SK-N-SH treated with all-trans-retinoic acid at 6 μM for 48 hours (cell line): ENCODE data around the gene ERCC1.

Source experiments
- ATAC-seq: fragments of 200-7000 bp; cut with Tn5 transposase; 3 replicates; pipeline ENCODE4 v1.9.1; 2020; ENCODE audit warnings: mild to moderate bottlenecking, moderate library complexity
- BACH2 ChIP-seq: fragments of 250-450 bp; sonication (Bioruptor Pico); IDR thresholded peaks from 2 replicates; pipeline ENCODE4 v1.9.0; 2021; ENCODE audit warnings: mild to moderate bottlenecking, borderline replicate concordance
- CREB5 ChIP-seq: fragments of 250-450 bp; sonication (Bioruptor Pico); IDR thresholded peaks from 2 replicates; pipeline ENCODE4 v1.5.1; 2020; ENCODE audit warnings: low read depth, mild to moderate bottlenecking, moderate library complexity
- CSDC2 ChIP-seq: fragments of 250-450 bp; sonication (Bioruptor Pico); IDR thresholded peaks from 2 replicates; pipeline ENCODE4 v1.5.0; 2020; ENCODE audit warnings: mild to moderate bottlenecking, moderate library complexity
- CSRNP3 ChIP-seq: fragments of 250-450 bp; sonication (Bioruptor Pico); IDR thresholded peaks from 2 replicates; pipeline ENCODE4 v1.5.1; 2021; ENCODE audit warnings: mild to moderate bottlenecking, moderate library complexity
- GLIS3 ChIP-seq: fragments of 250-450 bp; sonication (Bioruptor Pico); IDR thresholded peaks from 2 replicates; pipeline ENCODE4 v1.5.0; 2020; ENCODE audit warnings: mild to moderate bottlenecking, moderate library complexity
- ISL1 ChIP-seq: fragments of 250-450 bp; sonication (Bioruptor Pico); IDR thresholded peaks from 2 replicates; pipeline ENCODE4 v2.1.2; 2022; ENCODE audit warnings: mild to moderate bottlenecking, moderate library complexity
- PATZ1 ChIP-seq: fragments of 250-450 bp; sonication (Bioruptor Pico); IDR thresholded peaks from 2 replicates; pipeline ENCODE4 v1.8.0; 2020; ENCODE audit warnings: mild to moderate bottlenecking, moderate library complexity, borderline replicate concordance
- POU6F1 ChIP-seq: fragments of 250-450 bp; sonication (Bioruptor Pico); IDR thresholded peaks from 2 replicates; pipeline ENCODE4 v1.8.0; 2021; ENCODE audit warnings: low read depth, mild to moderate bottlenecking, moderate library complexity, borderline replicate concordance
- RARB ChIP-seq: fragments of 250-450 bp; sonication (Bioruptor Pico); IDR thresholded peaks from 2 replicates; pipeline ENCODE4 v1.8.0; 2021; ENCODE audit warnings: mild to moderate bottlenecking, moderate library complexity
- SNAI2 ChIP-seq: fragments of 250-450 bp; sonication (Bioruptor Pico); IDR thresholded peaks from 2 replicates; pipeline ENCODE4 v1.5.0; 2020; ENCODE audit warnings: mild to moderate bottlenecking, moderate library complexity
- TCF4 ChIP-seq: fragments of 250-450 bp; sonication (Bioruptor Pico); IDR thresholded peaks from 2 replicates; pipeline ENCODE4 v1.8.0; 2021; ENCODE audit warnings: mild to moderate bottlenecking, moderate library complexity, borderline replicate concordance
- TOX ChIP-seq: fragments of 250-450 bp; sonication (Bioruptor Pico); IDR thresholded peaks from 2 replicates; pipeline ENCODE4 v1.8.0; 2021; ENCODE audit warnings: mild to moderate bottlenecking, moderate library complexity, borderline replicate concordance
- ZC3H10 ChIP-seq: fragments of 250-450 bp; sonication (Bioruptor Pico); IDR thresholded peaks from 2 replicates; pipeline ENCODE4 v1.5.1; 2021; ENCODE audit warnings: mild to moderate bottlenecking, moderate library complexity
- ZFP3 ChIP-seq: fragments of 250-450 bp; sonication (Bioruptor Pico); IDR thresholded peaks from 2 replicates; pipeline ENCODE4 v1.5.0; 2020; ENCODE audit warnings: mild to moderate bottlenecking, moderate library complexity
- ZNF565 ChIP-seq: fragments of 450-650 bp; formaldehyde crosslinking; conservative IDR thresholded peaks from 2 replicates; pipeline ENCODE4 v1.5.0; 2020; ENCODE audit warnings: low read depth, mild to moderate bottlenecking, moderate library complexity
- ZNF70 ChIP-seq: fragments of 450-650 bp; formaldehyde crosslinking; IDR thresholded peaks from 2 replicates; pipeline ENCODE4 v1.5.0; 2020; ENCODE audit warnings: mild to moderate bottlenecking, moderate library complexity

ERCC1 gene

GRCh38 chr19:45404557-45405434 lies 18.9 kb downstream of the ERCC1 start, which contains the start of gene PPP1R13L (continued):
- TF ChIP-seq PATZ1 (CRISPR knock-in tag) (no peak), CSDC2 (no peak)

- peak; percentile 8; the same call in 2 of the 3 replicates for ATAC-seq
Observed at GRCh38 chr19:45403781-45404556, 19.7 kb downstream of the ERCC1 start.

GRCh38 chr19:45403272-45403671 lies 20.4 kb downstream of the ERCC1 start:
- ATAC-seq: no peak
- TF ChIP-seq CREB5 (CRISPR knock-in tag): no peak
- no peak for TF ChIP-seq ZNF70
- TF ChIP-seq CSRNP3 (CRISPR knock-in tag): no peak
- no peak for TF ChIP-seq BACH2 (CRISPR knock-in tag)

More at GRCh38 chr19:45403781-45404556, 19.7 kb downstream of the ERCC1 start:
- TF ChIP-seq ZC3H10 (CRISPR knock-in tag) (no peak), CREB5 (CRISPR knock-in tag) (no peak), ZNF565 (CRISPR knock-in tag) (no peak), POU6F1 (CRISPR knock-in tag) (no peak), ISL1 (no peak), SNAI2 (CRISPR knock-in tag) (no peak), CSRNP3 (CRISPR knock-in tag) (no peak), RARB (CRISPR knock-in tag) (no peak), PATZ1 (CRISPR knock-in tag) (no peak), TOX (CRISPR knock-in tag) (no peak), TCF4 (CRISPR knock-in tag) (no peak), GLIS3 (CRISPR knock-in tag) (no peak), ZFP3 (CRISPR knock-in tag) (no peak)
